LNCAP (cell line): ENCODE data around the gene STK40.

Experiments
- TF ChIP-seq, protein P1 (sequence below): fragments of 450-650 bp; IDR thresholded peaks from 2 replicates; pipeline ENCODE4 v1.5.1; 2017; ENCODE audit warnings: mild to moderate bottlenecking

Gene STK40

DNA sequence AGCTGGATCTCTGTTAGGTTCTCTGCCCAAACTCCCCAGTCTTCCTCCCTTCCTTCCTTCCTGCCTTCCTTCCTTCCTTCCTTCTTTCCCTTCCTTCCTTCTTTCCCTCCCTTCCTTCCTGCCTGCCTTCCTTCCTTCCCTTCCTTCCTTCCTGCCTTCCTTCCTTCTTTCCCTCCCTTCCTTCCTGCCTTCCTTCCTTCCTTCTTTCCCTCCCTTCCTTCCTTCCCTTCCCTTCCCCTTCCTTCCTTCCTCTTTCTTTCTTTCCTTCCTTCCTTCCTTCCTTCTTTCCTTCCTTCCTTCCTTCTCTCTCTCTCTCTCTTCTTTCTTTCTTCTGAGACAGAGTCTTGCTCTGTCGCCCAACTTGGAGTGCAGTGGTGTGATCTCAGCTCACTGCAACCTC, 20.7 kb upstream of the STK40 start:
- TF ChIP-seq, protein P1, sequence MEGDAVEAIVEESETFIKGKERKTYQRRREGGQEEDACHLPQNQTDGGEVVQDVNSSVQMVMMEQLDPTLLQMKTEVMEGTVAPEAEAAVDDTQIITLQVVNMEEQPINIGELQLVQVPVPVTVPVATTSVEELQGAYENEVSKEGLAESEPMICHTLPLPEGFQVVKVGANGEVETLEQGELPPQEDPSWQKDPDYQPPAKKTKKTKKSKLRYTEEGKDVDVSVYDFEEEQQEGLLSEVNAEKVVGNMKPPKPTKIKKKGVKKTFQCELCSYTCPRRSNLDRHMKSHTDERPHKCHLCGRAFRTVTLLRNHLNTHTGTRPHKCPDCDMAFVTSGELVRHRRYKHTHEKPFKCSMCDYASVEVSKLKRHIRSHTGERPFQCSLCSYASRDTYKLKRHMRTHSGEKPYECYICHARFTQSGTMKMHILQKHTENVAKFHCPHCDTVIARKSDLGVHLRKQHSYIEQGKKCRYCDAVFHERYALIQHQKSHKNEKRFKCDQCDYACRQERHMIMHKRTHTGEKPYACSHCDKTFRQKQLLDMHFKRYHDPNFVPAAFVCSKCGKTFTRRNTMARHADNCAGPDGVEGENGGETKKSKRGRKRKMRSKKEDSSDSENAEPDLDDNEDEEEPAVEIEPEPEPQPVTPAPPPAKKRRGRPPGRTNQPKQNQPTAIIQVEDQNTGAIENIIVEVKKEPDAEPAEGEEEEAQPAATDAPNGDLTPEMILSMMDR: no peak

DNA sequence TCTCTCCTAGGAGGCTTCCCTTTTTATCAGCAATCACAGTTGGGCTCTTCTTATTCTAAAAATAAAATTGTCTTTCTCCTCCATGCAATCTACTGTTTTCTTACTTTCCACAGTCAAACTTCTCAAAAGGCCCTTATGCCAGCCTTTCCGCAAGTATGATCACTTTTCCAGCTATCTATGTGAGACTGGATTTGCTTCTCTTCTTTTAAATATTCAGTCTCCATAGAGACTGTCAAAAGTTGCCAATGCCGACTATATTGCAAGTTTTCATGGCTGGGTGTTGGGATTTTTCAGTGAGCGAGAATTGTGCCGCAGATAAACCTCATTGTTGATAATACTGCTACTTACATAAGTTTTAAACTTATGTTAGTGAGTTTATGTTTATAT, 16.8 kb upstream of the STK40 start:
- TF ChIP-seq, protein P1: no peak

DNA sequence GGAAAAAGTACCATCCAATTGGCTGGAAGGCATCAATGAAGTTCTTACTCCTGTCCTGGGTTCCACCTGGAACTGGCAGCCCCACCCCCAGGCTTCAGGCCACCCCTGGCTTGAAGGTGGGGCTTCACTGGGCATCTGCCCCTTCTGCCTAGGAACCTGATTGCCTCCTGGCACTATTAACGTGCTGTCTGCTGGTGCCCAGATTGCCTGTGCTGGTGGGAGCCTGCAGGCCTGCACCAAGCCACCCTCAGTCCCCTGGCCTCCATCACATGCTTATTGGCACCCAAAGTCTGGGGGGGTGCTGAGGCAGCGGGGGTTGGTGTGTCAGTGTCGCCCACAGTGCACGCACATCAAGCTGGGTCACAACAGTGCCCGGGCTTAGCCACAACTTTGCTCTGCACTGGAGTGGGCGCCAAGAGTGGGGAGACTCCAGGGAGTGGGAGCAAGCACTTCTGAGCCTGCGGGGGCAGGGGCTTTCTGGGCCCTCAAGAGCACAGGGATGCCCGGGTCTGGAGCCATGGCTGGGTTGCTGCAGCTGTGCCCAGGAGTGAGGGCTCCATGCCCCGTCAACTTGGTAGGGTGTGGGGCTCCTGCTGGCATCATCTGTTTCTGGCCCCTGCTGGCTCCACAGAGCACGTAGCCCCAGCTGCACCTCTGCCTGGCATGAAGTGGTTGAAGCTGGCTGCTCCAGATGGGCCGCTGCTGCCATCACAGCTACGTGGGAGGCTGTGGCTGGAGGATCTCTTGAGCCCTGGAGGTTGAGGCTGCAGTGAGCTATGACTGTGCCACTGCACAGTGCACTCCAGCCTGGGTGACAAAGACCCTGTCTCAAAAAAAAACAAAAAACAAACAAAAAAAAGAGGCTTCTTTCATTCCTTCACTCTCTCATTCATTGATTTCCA, 16.1 kb upstream of the STK40 start:
- TF ChIP-seq, protein P1: no peak

DNA sequence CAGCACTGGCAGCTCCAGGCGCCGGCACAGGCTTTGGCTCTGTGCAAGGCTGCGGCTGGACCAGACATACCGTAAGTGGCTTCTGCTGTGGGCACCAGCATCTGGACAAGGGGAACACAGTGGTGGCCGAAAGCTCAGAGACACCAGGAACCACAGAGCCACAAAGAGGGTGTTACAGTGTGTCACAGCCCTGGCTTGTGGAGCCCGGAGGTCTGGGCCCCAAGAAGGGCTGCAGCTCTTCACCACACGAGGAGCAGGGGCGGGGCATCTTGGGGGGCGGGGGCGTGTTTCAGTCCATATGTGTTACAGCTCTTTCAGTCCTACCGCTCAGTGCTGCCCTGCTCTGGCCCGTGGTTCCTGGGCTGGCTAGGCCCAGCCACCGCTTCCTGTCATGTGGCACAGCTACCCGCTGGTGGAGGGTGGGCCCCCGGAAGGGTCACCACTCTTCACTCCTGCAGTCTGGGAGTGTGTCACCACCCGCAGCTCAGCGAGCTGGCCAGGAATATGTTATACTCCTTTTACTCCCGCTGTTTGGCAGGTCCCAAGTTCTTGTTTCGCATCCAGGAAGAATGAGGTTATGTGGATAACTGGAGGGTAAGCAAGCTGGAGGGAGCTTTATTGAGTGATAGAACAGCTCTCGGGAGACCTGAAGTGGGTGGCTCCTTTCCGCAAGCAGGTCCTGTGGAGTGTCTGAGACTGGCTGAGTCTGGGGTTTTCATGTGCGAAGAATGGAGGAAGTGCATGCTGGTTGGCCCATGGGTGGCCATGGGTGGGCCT, 15.3 kb upstream of the STK40 start:
- TF ChIP-seq, protein P1: no peak

DNA sequence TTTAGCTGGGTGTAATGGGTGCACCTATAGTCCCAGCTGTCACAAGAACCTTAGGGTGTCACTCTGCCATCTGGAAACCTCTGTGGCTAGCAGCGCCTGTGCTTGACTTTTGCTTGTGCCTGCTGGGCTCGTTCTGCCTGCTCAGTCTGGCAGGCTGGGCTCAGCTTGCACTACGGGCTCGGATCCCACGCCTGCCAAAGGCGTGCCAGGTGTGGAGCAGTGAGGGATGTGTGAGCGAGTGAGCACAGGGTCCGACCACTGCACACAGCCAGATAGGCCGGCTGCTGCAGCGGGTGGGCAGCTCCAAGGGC, 14.7 kb upstream of the STK40 start:
- TF ChIP-seq, protein P1: no peak

DNA sequence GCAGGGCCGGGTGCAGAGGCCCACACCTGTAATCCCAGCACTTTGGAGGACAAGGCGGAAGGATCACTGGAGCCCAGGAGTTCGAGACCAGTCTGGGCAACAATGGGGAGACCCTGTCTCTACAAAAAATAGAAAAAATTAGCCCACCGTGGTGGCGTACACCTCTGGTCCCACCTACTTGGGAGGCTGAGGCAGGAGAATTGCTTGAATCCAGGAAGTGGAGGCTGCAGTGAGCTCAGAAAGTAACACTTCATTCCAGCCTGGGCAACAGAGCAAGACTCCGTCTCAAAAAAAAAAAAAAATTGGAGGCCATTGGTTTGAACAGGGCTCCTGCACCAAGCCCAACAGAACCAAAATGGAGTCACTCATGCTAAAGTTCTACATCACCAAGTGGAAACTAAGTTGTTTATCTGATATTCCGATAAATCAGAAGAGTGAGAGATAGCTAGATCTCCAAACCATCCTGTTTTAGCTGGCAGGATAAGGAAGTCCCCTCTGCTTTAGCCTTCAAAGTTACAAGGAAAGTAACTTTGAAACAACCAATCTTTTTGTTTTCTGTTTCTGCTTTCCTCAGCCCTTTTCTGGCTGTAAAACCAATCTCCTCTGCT, 12.8 kb upstream of the STK40 start:
- TF ChIP-seq, protein P1: no peak

DNA sequence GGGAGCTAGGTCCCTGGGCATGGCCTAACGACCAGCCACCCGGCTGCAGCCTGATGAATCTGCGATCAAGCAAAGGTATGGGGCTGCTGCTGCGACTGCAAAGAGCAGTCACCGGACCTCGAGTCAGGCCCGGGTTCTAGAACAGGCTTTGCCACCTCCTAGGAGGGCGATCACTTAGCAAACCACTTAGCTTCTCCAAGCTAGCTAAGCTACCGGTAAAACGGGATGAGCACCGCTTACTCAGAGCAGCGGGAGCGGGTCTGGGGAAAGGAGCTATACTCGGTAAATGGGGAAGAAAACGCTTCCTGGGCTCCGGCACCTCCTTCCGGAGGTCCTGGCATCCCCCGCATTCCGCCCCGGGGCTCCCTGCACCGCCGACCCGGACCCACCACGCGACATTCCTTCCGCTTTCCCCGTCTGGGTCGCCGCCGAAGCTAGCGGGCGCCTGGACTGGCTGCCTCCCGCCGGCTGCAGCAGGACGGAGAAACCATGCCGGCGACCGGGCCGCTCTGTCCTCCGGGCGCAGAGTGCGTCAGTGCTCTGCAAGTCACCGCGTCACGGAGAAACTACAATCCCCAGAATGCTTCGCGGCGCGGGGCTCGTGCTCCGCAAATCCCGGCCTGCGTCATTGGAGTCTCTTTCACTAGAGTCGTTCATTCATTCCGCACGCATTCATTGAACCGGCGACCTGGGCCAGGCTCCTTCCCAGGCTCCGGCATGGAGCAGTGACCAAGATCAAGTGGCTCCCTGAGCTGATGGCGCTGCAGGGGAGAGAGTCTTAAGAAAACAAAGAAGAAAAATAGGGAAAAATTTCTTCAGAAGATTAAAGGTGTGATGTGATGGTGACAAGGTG, 11.9 kb upstream of the STK40 start, which contains the start of gene LSM10:
LSM10 (minus strand) TSS at position 531 of the 853 bp plus-strand sequence. CDS start 3,779 bp downstream, outside the sequence.
- TF ChIP-seq, protein P1: no peak
